GM19455 (cell line): Measurements from ENCODE around the gene PDE4C.

Source experiments
- ATAC-seq: cut with Tn5 transposase; IDR thresholded peaks from one replicate; pipeline ENCODE4 v1.9.1; 2021; ENCODE audit not compliant: unreplicated experiment

Gene PDE4C

GRCh38 chr19:18254546-18255503 lies 28.6 kb upstream of the PDE4C start:
- no peak for ATAC-seq

- ATAC-seq: no peak
Observed at GRCh38 chr19:18253716-18254115, 27.5 kb upstream of the PDE4C start.

- no peak for ATAC-seq
Observed at GRCh38 chr19:18253130-18253529, 26.9 kb upstream of the PDE4C start.

- no peak for ATAC-seq
Observed at GRCh38 chr19:18252370-18252717, 26.1 kb upstream of the PDE4C start.

- no peak for ATAC-seq
Observed at GRCh38 chr19:18251587-18252369, 25.5 kb upstream of the PDE4C start.

GRCh38 chr19:18249834-18250233 lies 23.6 kb upstream of the PDE4C start:
- ATAC-seq: no peak

GRCh38 chr19:18245297-18245696 lies 19.1 kb upstream of the PDE4C start:
- no peak for ATAC-seq

- ATAC-seq: no peak
Observed at GRCh38 chr19:18239303-18239702, 13.1 kb upstream of the PDE4C start.

- ATAC-seq: no peak
Observed at GRCh38 chr19:18234194-18234593, 8.0 kb upstream of the PDE4C start.

- ATAC-seq: no peak
Observed at GRCh38 chr19:18233224-18233825, 7.1 kb upstream of the PDE4C start.

GRCh38 chr19:18232540-18233223 lies 6.4 kb upstream of the PDE4C start:
- ATAC-seq: no peak

- no peak for ATAC-seq
Observed at GRCh38 chr19:18231775-18232174, 5.5 kb upstream of the PDE4C start.

GRCh38 chr19:18230941-18231734 lies 4.9 kb upstream of the PDE4C start:
- ATAC-seq: no peak

GRCh38 chr19:18229915-18230314 lies 3.7 kb upstream of the PDE4C start:
- ATAC-seq: no peak

- no peak for ATAC-seq
Observed at GRCh38 chr19:18229474-18229873, 3.2 kb upstream of the PDE4C start.

- no peak for ATAC-seq
Observed at GRCh38 chr19:18227781-18228271, 1.6 kb upstream of the PDE4C start.

- no peak for ATAC-seq
Observed at GRCh38 chr19:18226956-18227780, 930 bp upstream of the PDE4C start.

GRCh38 chr19:18225355-18225701 lies 910 bp downstream of the PDE4C start:
- no peak for ATAC-seq
